ENCODE measurements around the gene TMEM26.
"Not testable (repeated sequence)": the region's sequence is repeated elsewhere in the genome, so short reads cannot be mapped to it uniquely, and the experiment has no call there.

Gene TMEM26

DNA sequence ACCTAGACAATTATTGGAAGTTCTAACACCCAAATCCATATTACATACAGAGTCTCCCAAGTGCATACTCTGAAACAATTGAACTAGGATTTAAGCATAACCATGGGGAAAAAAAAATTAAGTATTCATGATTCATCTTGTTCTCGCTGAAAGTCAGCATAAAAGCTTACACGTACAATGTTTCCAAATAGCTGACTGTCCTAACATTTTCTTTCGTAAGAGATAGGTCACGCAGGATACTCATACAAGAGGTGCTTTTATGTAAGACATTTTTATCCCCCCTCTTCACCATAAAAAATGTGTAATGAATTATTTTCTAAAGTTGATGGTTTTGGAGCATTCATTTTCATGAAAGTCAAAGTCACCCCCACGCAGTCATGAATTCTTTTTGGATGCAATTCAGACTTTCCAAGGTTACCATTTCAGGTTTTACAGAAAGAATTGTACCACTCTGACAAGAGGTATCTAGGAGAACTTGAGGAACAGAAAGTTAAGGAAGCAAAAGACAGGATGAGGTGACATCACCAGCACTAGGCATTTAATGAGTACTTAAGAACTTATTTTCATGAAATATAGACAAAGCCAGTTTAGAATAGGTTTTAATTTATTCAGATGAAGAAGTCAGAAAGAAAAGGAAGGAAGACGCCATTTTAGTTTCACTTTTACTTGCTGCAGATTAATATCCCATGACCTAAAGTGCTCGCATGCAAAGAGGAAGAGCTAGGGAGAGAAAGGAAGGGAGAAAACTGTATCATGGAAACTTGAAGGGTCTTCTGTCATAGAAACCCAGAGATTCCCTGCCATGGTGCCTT lies 55.8 kb downstream of the TMEM26 start:
- Histone ChIP-seq H3K9me3 (ENCODE audit: severe bottlenecking) (no peaks in the 10 kb centered on the region), H3K27ac (no peak overlapping the region), H3K27me3 (ENCODE audit: insufficient read depth, low read depth, severe bottlenecking) (no peaks in the 10 kb centered on the region), H3K36me3 (no peaks in the 10 kb centered on the region), H3K4me3 (ENCODE audit: low read depth, low read length) (no peak overlapping the region)
- TF ChIP-seq, protein P1, sequence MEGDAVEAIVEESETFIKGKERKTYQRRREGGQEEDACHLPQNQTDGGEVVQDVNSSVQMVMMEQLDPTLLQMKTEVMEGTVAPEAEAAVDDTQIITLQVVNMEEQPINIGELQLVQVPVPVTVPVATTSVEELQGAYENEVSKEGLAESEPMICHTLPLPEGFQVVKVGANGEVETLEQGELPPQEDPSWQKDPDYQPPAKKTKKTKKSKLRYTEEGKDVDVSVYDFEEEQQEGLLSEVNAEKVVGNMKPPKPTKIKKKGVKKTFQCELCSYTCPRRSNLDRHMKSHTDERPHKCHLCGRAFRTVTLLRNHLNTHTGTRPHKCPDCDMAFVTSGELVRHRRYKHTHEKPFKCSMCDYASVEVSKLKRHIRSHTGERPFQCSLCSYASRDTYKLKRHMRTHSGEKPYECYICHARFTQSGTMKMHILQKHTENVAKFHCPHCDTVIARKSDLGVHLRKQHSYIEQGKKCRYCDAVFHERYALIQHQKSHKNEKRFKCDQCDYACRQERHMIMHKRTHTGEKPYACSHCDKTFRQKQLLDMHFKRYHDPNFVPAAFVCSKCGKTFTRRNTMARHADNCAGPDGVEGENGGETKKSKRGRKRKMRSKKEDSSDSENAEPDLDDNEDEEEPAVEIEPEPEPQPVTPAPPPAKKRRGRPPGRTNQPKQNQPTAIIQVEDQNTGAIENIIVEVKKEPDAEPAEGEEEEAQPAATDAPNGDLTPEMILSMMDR (IDR thresholded peaks at IDR 0.05; ENCODE audit: low read depth, low read length) = no peak
- no peak for DNase-seq

- TF ChIP-seq, protein P1 (IDR thresholded peaks at IDR 0.05; ENCODE audit: low read depth, low read length) = no peak
- H3K9me3 ChIP-seq (ENCODE audit: severe bottlenecking) = no peaks in the 10 kb centered on the region
- H3K36me3 ChIP-seq = no peaks in the 10 kb centered on the region
- no peak overlapping the region for H3K27ac ChIP-seq
- H3K27me3 ChIP-seq (ENCODE audit: insufficient read depth, low read depth, severe bottlenecking) = no peaks in the 10 kb centered on the region
- no peak for DNase-seq
- no peak overlapping the region for H3K4me3 ChIP-seq (ENCODE audit: low read depth, low read length)
Observed at GRCh38 chr10:61391281-61391680, 61.9 kb downstream of the TMEM26 start.

DNA sequence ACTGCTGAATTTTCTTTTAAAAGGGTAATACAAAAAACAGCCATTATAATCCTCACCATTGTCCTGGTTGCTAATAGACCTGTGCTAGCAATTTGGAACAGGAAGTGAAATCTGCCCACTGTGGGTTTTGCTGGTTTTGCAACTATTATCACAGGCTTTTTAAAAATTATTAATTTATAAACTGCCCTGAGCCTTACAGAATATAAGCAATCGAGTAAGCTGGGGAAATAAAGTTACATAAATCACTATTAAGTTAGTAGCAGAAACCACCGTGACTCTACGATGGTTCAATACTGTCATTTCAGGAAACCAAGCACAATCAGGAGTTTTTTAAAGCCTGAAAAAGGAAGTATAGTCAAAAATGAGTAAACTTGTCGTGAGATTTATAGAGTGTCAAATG lies 62.3 kb downstream of the TMEM26 start:
- TF ChIP-seq, protein P1 (IDR thresholded peaks at IDR 0.05; ENCODE audit: low read depth, low read length) = no peak
- H3K4me3 ChIP-seq (ENCODE audit: low read depth, low read length) = no peak overlapping the region
- H3K27me3 ChIP-seq (ENCODE audit: insufficient read depth, low read depth, severe bottlenecking) = no peaks in the 10 kb centered on the region
- DNase-seq = no peak
- H3K9me3 ChIP-seq (ENCODE audit: severe bottlenecking) = no peaks in the 10 kb centered on the region
- no peak overlapping the region for H3K27ac ChIP-seq
- no peaks in the 10 kb centered on the region for H3K36me3 ChIP-seq

GRCh38 chr10:61389887-61390286 lies 63.3 kb downstream of the TMEM26 start:
- H3K9me3 ChIP-seq (ENCODE audit: severe bottlenecking) = no peaks in the 10 kb centered on the region
- no peak for DNase-seq
- H3K36me3 ChIP-seq = no peaks in the 10 kb centered on the region
- H3K4me3 ChIP-seq (ENCODE audit: low read depth, low read length) = no peak overlapping the region
- H3K27me3 ChIP-seq (ENCODE audit: insufficient read depth, low read depth, severe bottlenecking) = no peaks in the 10 kb centered on the region
- H3K27ac ChIP-seq = no peak overlapping the region
- TF ChIP-seq, protein P1 (IDR thresholded peaks at IDR 0.05; ENCODE audit: low read depth, low read length) = no peak

GRCh38 chr10:61388986-61389385 lies 64.2 kb downstream of the TMEM26 start:
- H3K27ac ChIP-seq; H3K9me3 ChIP-seq (ENCODE audit: severe bottlenecking); H3K4me3 ChIP-seq (ENCODE audit: low read depth, low read length); H3K27me3 ChIP-seq (ENCODE audit: insufficient read depth, low read depth, severe bottlenecking); DNase-seq; H3K36me3 ChIP-seq: not testable (repeated sequence)

- Histone ChIP-seq H3K36me3 (no peaks in the 10 kb centered on the region), H3K27ac (no peak overlapping the region), H3K27me3 (ENCODE audit: insufficient read depth, low read depth, severe bottlenecking) (no peaks in the 10 kb centered on the region), H3K4me3 (ENCODE audit: low read depth, low read length) (no peak overlapping the region), H3K9me3 (ENCODE audit: severe bottlenecking) (no peaks in the 10 kb centered on the region)
- TF ChIP-seq, protein P1 (IDR thresholded peaks at IDR 0.05; ENCODE audit: low read depth, low read length) = no peak
- no peak for DNase-seq
Observed at GRCh38 chr10:61385231-61386001, 67.8 kb downstream of the TMEM26 start.

DNA sequence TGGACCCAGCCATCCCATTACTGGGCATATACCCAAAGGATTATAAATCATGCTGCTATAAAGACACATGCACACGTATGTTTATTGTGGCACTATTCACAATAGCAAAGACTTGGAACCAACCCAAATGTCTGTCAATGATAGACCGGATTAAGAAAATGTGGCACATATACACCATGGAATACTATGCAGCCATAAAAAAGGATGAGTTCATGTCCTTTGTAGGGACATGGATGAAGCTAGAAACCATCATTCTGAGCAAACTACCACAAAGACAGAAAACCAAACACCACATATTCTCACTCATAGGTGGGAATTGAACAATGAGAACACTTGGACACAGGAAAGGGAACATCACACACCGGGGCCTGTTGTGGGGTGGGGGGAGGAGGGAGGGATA lies 72.0 kb downstream of the TMEM26 start:
- not testable (repeated sequence) for DNase-seq; H3K36me3 ChIP-seq; H3K9me3 ChIP-seq (ENCODE audit: severe bottlenecking); H3K27me3 ChIP-seq (ENCODE audit: insufficient read depth, low read depth, severe bottlenecking); H3K4me3 ChIP-seq (ENCODE audit: low read depth, low read length); H3K27ac ChIP-seq
